Measurements from ENCODE around the gene ADD2.

The ADD2 gene

GRCh38 chr2:70696142-70696541 lies 71.9 kb downstream of the ADD2 start:
- no peak for DNase-seq

GRCh38 chr2:70692256-70692655 lies 75.7 kb downstream of the ADD2 start:
- no peak for DNase-seq

GRCh38 chr2:70691497-70692140 lies 76.4 kb downstream of the ADD2 start:
- no peak for DNase-seq

GRCh38 chr2:70690846-70691245 lies 77.2 kb downstream of the ADD2 start:
- no peak for DNase-seq

GRCh38 chr2:70688427-70688826 lies 79.6 kb downstream of the ADD2 start:
- DNase-seq: no peak

GRCh38 chr2:70687461-70687795 lies 80.6 kb downstream of the ADD2 start:
- DNase-seq: no peak

- no peak for DNase-seq
These were observed 81.2 kb downstream of the ADD2 start for GRCh38 chr2:70686577-70687460.

GRCh38 chr2:70685771-70686171 lies 82.2 kb downstream of the ADD2 start:
- no peak for DNase-seq

- DNase-seq: peak; percentile 83
These were observed 83.0 kb downstream of the ADD2 start for GRCh38 chr2:70684846-70685622.

GRCh38 chr2:70683455-70683854 lies 84.5 kb downstream of the ADD2 start:
- no peak for DNase-seq

GRCh38 chr2:70680735-70681134 lies 87.3 kb downstream of the ADD2 start:
- DNase-seq: no peak

- DNase-seq: no peak
These were observed 88.7 kb downstream of the ADD2 start for GRCh38 chr2:70679259-70679658.

GRCh38 chr2:70678576-70679143 lies 89.3 kb downstream of the ADD2 start:
- DNase-seq: no peak

GRCh38 chr2:70676301-70677035 lies 91.5 kb downstream of the ADD2 start:
- DNase-seq: no peak

- DNase-seq: no peak
These were observed 92.1 kb downstream of the ADD2 start for GRCh38 chr2:70675862-70676261.

- no peak for DNase-seq
These were observed 93.2 kb downstream of the ADD2 start for GRCh38 chr2:70674636-70675430.

- no peak for DNase-seq
These were observed 94.9 kb downstream of the ADD2 start for GRCh38 chr2:70673041-70673647.

- DNase-seq: no peak
These were observed 96.8 kb downstream of the ADD2 start for GRCh38 chr2:70671092-70671675.

- no peak for DNase-seq
These were observed 97.4 kb downstream of the ADD2 start for GRCh38 chr2:70670626-70671025.

GRCh38 chr2:70670202-70670601 lies 97.8 kb downstream of the ADD2 start:
- no peak for DNase-seq

- DNase-seq: no peak
These were observed 99.1 kb downstream of the ADD2 start for GRCh38 chr2:70668911-70669310.
